ENCODE data around the gene RPL13A. TPM values are rescaled to one million over a fixed set of nuclear protein-coding genes. Genes with fewer than 3 reads are reported as not detected.
"Not testable (repeated sequence)": the region's sequence is repeated elsewhere in the genome, so short reads cannot be mapped to it uniquely, and the experiment has no call there.

The RPL13A gene
- total RNA-seq, 6 experiments from 2014 or later = 2,015 to 2,373 (median 2,179) TPM

GRCh38 chr19:49453757-49454240 is 33.6 kb upstream of the RPL13A start:
- Mint-ChIP-seq H3K27me3 (ENCODE audit: insufficient read depth) (no peaks in the 10 kb centered on the region; the same call in 1 of the 2 replicates), H3K4me3 (peak overlapping the region; percentile 95), H3K36me3 (ENCODE audit: low read depth) (peaks cover 4% of the 10 kb centered on the region; the same call in 1 of the 2 replicates), H3K9me3 (no peaks in the 10 kb centered on the region), H3K4me1 (ENCODE audit: low read depth) (peaks cover 28% of the 10 kb centered on the region), H3K27ac (peak overlapping the region; percentile 99)
- DNase-seq = no peak
- TF ChIP-seq, protein P1, sequence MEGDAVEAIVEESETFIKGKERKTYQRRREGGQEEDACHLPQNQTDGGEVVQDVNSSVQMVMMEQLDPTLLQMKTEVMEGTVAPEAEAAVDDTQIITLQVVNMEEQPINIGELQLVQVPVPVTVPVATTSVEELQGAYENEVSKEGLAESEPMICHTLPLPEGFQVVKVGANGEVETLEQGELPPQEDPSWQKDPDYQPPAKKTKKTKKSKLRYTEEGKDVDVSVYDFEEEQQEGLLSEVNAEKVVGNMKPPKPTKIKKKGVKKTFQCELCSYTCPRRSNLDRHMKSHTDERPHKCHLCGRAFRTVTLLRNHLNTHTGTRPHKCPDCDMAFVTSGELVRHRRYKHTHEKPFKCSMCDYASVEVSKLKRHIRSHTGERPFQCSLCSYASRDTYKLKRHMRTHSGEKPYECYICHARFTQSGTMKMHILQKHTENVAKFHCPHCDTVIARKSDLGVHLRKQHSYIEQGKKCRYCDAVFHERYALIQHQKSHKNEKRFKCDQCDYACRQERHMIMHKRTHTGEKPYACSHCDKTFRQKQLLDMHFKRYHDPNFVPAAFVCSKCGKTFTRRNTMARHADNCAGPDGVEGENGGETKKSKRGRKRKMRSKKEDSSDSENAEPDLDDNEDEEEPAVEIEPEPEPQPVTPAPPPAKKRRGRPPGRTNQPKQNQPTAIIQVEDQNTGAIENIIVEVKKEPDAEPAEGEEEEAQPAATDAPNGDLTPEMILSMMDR (IDR thresholded peaks at IDR 0.05) = no peak

GRCh38 chr19:49455773-49456172 is 31.6 kb upstream of the RPL13A start:
- no peaks in the 10 kb centered on the region; the same call in 1 of the 2 replicates for H3K27me3 Mint-ChIP-seq (ENCODE audit: insufficient read depth)
- H3K27ac Mint-ChIP-seq = peak overlapping the region; percentile 53
- no peaks in the 10 kb centered on the region for H3K9me3 Mint-ChIP-seq
- no peak for DNase-seq
- H3K36me3 Mint-ChIP-seq (ENCODE audit: low read depth) = peaks cover 4% of the 10 kb centered on the region; the same call in 1 of the 2 replicates
- H3K4me1 Mint-ChIP-seq (ENCODE audit: low read depth) = peaks cover 20% of the 10 kb centered on the region
- no peak overlapping the region; the same call in 1 of the 2 replicates for H3K4me3 Mint-ChIP-seq
- TF ChIP-seq, protein P1 (IDR thresholded peaks at IDR 0.05) = no peak

- peaks cover 3% of the 10 kb centered on the region; the same call in 1 of the 2 replicates for H3K36me3 Mint-ChIP-seq (ENCODE audit: low read depth)
- TF ChIP-seq, protein P1 (IDR thresholded peaks at IDR 0.05) = no peak
- H3K27ac Mint-ChIP-seq = peak overlapping the region; percentile 53
- peaks cover 17% of the 10 kb centered on the region for H3K4me1 Mint-ChIP-seq (ENCODE audit: low read depth)
- no peaks in the 10 kb centered on the region for H3K9me3 Mint-ChIP-seq
- no peak for DNase-seq
- no peaks in the 10 kb centered on the region; the same call in 1 of the 2 replicates for H3K27me3 Mint-ChIP-seq (ENCODE audit: insufficient read depth)
- no peak overlapping the region for H3K4me3 Mint-ChIP-seq
Observed at GRCh38 chr19:49456326-49456725, 31.1 kb upstream of the RPL13A start.

- Mint-ChIP-seq H3K4me1 (ENCODE audit: low read depth) (peaks cover 8% of the 10 kb centered on the region), H3K27me3 (ENCODE audit: insufficient read depth) (no peaks in the 10 kb centered on the region), H3K4me3 (no peak overlapping the region), H3K9me3 (no peaks in the 10 kb centered on the region), H3K36me3 (ENCODE audit: low read depth) (no peaks in the 10 kb centered on the region), H3K27ac (no peak overlapping the region)
- no peak for DNase-seq
- TF ChIP-seq, protein P1 (IDR thresholded peaks at IDR 0.05) = no peak
Observed at GRCh38 chr19:49458567-49458903, 28.9 kb upstream of the RPL13A start.

DNA sequence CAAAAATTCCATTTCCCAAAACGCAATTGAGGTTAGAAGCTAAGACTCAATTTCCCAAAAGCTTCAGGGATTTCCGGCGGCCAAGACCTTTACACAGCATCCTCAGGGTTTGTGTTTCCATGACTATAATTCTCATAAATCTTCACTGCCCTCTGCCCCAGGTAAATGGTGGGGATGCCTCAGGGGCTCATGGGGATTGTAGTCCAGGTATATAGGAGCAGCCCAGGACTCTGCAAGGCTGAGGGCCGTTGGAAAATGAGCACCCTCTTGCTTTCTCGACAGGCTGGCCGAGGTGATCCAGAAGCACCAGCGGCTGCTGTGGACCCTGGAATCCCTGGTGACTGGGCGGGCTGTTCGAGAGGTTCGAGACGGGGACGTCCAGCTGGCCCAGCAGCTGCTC is 28.0 kb upstream of the RPL13A start:
- peaks cover 8% of the 10 kb centered on the region for H3K4me1 Mint-ChIP-seq (ENCODE audit: low read depth)
- H3K27me3 Mint-ChIP-seq (ENCODE audit: insufficient read depth) = no peaks in the 10 kb centered on the region
- no peaks in the 10 kb centered on the region for H3K9me3 Mint-ChIP-seq
- H3K4me3 Mint-ChIP-seq = no peak overlapping the region
- H3K36me3 Mint-ChIP-seq (ENCODE audit: low read depth) = no peaks in the 10 kb centered on the region
- TF ChIP-seq, protein P1 (IDR thresholded peaks at IDR 0.05) = no peak
- no peak for DNase-seq
- H3K27ac Mint-ChIP-seq = no peak overlapping the region

- H3K9me3 Mint-ChIP-seq; H3K27ac Mint-ChIP-seq; H3K27me3 Mint-ChIP-seq (ENCODE audit: insufficient read depth); H3K4me1 Mint-ChIP-seq (ENCODE audit: low read depth); DNase-seq; H3K36me3 Mint-ChIP-seq (ENCODE audit: low read depth); H3K4me3 Mint-ChIP-seq: not testable (repeated sequence)
Observed at GRCh38 chr19:49461130-49461529, 26.3 kb upstream of the RPL13A start.

Data from HFFc6 (cell line).